Middle frontal gyrus (tissue), 1 donor: ENCODE results near the gene PGAP6.
"Not testable (repeated sequence)": the region's sequence is repeated elsewhere in the genome, so short reads cannot be mapped to it uniquely, and the experiment has no call there.

Experiments
- DNase-seq: peaks from one replicate; pipeline ENCODE4 v3.0.0-alpha.2; 2015; ENCODE audit warnings: low spot score; ENCODE audit errors: extremely low spot score

Gene PGAP6

GRCh38 chr16:379183-379960 lies 2.4 kb downstream of the PGAP6 start:
- no peak for DNase-seq

GRCh38 chr16:378821-379182 lies 3.0 kb downstream of the PGAP6 start:
- no peak for DNase-seq

GRCh38 chr16:378113-378820 lies 3.5 kb downstream of the PGAP6 start:
- not testable (repeated sequence) for DNase-seq

- no peak for DNase-seq
Observed at GRCh38 chr16:377419-377951, 4.3 kb downstream of the PGAP6 start.

- no peak for DNase-seq
Observed at GRCh38 chr16:376817-377418, 4.9 kb downstream of the PGAP6 start.

DNA sequence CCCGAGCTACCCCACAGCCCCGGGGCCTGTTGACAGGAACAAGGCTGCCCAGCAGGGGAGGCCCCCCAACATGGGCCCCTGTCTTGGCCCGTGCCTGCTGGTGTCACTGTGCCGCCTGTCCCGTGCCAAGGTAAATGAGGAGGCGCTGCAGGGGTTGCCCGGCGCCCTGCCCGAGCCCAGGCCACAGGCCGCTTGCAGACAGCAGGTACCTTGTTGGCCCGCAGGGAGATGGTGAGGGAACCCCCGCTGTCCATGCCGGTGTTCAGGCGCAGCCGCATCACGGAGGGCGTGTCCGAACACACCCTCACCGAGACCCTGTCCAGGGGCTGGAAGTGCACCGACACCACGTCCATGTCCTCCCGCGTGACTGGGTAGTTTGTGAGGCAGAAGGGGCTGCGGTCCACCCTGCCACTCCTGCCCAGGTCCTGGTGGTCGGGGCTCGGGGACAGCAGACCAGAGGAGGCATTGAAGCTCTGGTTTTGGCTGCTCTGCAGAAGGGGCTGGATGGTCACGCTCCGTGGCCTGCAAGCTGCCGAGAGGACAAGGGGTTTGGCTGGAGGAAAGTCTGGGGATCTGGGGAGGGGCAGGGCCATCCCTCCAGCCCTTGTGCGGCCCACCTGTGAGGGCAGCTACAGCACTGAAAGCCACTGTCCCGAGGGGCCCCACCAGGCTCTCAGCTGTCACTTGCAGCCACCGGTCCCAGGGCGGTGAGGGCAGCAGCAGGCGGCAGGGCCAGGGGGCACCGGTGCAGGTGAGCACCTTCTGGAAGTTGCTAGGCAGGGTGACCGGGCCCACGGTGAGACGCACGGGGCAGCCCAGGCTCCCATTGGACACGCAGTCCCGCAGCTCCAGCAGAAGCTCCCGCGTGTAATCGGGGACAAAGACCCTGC lies 5.6 kb downstream of the PGAP6 start:
- no peak for DNase-seq

GRCh38 chr16:375212-375611 lies 6.6 kb downstream of the PGAP6 start:
- no peak for DNase-seq

DNA sequence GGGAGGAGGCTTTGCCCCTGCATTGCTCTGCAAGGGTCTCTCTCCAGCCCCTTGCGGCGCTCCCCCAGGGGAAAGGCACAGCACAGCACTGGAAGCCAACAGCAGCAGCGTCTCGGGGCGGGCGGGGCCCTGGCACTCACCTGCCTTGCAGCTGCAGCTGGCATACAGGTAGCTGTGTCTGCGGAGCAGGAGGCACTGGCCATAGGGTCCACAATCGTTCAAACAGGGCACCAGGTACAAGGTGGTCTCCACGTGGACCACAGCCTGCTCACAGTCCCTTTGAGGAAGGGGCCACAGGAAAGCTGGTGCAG lies 7.2 kb downstream of the PGAP6 start:
- no peak for DNase-seq

DNA sequence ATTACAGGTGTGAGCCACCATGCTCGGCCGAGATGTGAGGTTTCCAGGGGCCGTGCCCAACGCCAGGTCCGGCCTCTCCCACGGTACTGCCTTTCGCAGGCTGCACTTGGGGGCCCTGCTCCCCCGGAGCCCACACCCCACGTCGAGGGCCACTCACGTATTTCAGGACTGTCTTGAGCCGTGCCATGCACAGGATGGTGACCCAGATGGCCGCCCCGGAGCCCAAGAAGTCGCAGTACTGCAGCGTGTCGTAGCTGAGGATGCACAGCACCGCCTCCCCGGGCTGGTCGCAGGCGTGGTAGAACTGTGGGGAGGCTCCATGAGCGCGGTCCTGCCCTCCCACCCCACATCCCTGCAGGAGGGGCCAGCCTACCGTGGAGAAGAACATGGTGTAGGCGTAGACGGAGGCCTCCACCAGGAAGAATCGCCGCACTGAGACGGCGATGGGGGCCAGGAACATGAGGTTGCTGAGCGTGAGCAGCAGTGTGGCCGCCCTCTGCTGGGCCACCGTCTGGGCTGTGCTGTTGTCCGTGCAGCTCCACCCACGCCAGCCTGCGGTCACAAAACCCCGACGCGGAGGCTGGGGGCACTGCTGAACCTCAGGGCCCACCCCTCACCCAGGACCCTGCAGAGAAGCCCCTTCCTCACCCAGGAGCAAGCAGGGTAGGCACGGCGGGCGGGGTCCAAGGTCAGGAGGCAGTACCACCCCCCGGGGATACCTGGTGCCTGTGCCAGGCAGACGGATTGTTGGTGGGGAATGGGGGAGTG lies 7.7 kb downstream of the PGAP6 start:
- no peak for DNase-seq

DNA sequence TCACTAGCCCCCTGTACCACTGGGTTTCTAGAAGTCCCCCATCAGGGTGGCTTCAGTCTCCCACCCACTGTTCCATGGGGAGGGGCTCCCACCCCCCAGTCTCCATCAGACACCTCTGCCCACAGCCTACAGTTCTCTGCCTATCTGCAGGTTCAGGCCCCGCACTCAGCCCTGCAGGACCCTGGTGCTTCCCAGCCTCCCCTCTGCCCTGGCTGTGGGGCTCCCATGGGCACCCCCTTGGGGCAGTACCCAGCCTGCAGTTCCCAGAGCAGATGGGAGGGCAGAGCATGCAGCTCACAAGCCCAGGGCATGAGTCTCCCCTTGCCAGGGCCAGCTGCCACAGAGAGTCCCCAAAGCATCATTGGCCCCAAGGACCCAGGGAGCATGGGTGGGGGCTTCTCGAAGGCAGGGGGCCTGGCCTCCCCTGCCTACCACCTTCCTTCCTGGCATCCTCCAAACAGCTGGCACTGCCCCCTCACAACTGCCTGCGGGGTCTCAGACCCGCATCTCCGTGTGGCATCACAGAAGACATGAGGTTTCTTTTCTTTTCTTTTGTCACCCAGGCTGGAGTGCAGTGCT lies 8.7 kb downstream of the PGAP6 start:
- no peak for DNase-seq

DNA sequence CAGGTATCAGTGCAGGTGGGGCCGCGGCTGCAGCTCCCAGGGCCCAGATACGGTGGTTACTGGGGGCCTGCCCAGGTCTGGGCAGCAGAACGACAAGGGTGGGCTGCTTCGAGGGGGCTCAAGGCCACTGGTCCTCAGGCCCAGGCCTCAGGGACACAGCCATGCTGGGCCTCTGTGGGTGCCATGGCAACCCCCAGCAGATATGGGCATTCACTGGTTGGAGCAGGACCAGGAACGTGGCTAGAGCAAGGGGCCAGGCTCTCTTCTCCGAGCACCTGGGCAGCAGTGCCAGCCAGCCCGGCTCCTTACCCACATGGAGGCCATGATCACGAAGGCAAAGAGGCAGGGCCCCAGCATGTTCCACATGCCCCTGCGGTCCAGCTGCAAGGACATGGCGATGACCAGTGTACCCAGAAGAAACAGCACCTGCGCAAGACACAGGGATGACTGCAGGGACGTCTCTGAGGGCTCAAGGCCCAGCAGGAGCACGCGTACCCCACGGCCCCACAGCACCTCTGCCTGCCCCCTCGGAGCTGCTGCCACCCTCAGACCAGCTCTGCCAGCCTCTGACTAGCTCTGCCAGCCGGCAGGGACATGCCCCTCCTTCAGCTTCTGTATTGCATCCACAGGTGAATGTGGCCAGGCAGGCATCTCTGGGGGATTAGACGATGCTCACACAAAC lies 9.3 kb downstream of the PGAP6 start:
- DNase-seq, result no peak

- no peak for DNase-seq
Observed at GRCh38 chr16:371515-372301, 10.1 kb downstream of the PGAP6 start.

GRCh38 chr16:370979-371514 lies 10.7 kb downstream of the PGAP6 start:
- DNase-seq, result no peak

- DNase-seq, result peak; percentile 92
Observed at GRCh38 chr16:370443-370842, 11.3 kb downstream of the PGAP6 start, which contains the start of gene MRPL28. MRPL28 (minus strand) TSS chr16:370538; CDS start chr16:370218, 320 bp downstream.

- DNase-seq, result no peak
Observed at GRCh38 chr16:369866-370436, 11.8 kb downstream of the PGAP6 start.

DNA sequence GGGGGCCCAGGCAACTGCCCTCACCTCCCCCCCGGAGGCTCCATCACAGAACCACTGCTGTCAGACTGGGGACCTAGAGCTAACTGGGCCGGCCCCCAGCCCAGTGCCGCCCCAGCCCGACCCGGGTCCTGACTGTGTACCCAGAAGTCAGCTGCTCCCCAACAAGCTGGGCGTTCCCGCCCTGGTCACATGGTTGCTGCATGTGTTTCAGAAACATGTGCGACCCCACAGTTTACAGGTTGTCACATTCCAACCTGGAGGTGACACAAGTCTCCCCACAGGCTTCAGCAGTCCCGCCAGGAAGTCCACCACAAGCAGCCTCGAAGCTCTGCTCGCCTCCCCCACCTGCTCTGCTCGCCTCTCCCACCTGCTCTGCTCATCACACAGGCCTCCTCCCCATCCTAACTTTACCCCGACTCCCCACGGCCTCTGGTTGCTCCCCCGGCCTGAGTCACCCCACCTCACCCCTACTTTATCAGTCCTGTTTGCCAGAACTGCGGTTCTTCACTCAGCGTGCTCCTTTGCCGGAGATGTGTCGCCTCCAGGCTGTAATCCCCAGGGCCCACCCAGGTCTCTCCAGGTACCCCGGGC lies 12.4 kb downstream of the PGAP6 start:
- DNase-seq, result no peak

- DNase-seq, result no peak
Observed at GRCh38 chr16:368388-369158, 13.2 kb downstream of the PGAP6 start.
